K562 (cell line): ENCODE results near the gene TUBB6. TPM values are rescaled to one million over a fixed set of nuclear protein-coding genes. Genes with fewer than 3 reads are reported as not detected.

Experiments
- ARID2 ChIP-seq: fragments of 450-650 bp; IDR thresholded peaks from 2 replicates; pipeline ENCODE4 v1.6.1; 2017; ENCODE audit warnings: antibody characterized with exemption, mild to moderate bottlenecking
- EGR1 ChIP-seq: fragments of 450-650 bp; conservative IDR thresholded peaks from 2 replicates; pipeline ENCODE4 v1.6.1; 2017; ENCODE audit warnings: mild to moderate bottlenecking
- ELF1 ChIP-seq: fragments of 200-800 bp; sonication (Bioruptor generic); IDR thresholded peaks from 2 replicates; pipeline ENCODE4 v1.6.1; 2016; ENCODE audit warnings: missing genetic modification characterization, missing compliant biosample characterization
- ETV6 ChIP-seq, 3 experiments: fragments of 150-350 bp in 1 of 3; sonication (generic) in 1 of 3; formaldehyde crosslinking in 1 of 3; IDR thresholded peaks; 2 replicates each; pipeline versions ENCODE4 v1.6.1 to v1.8.0; 2014 to 2022; ENCODE audit warnings: borderline replicate concordance in 2 of 3, low read depth in 2 of 3, antibody characterized with exemption in 1 of 3, low read length in 1 of 3, mild to moderate bottlenecking in 1 of 3, missing genetic modification reagents in 1 of 3
- MAFF ChIP-seq: IDR thresholded peaks from 2 replicates; pipeline ENCODE4 v1.6.1; 2012; ENCODE audit warnings: low read length, improper control_type of control experiment
- MCM2 ChIP-seq: fragments of 450-650 bp; IDR thresholded peaks from 2 replicates; pipeline ENCODE4 v1.6.1; 2017; ENCODE audit warnings: low read depth, mild to moderate bottlenecking
- PHF20 ChIP-seq: fragments of 450-650 bp; IDR thresholded peaks from 2 replicates; pipeline ENCODE4 v1.6.1; 2018; ENCODE audit not compliant: partially characterized antibody
- PHF21A ChIP-seq: fragments of 450-650 bp; IDR thresholded peaks from 2 replicates; pipeline ENCODE4 v1.6.1; 2017; ENCODE audit warnings: low read depth, borderline replicate concordance
- PTRF ChIP-seq: fragments of 450-650 bp; IDR thresholded peaks from 2 replicates; pipeline ENCODE4 v1.6.1; 2016; ENCODE audit warnings: mild to moderate bottlenecking, missing genetic modification characterization, missing compliant biosample characterization
- PTTG1 ChIP-seq: fragments of 450-650 bp; IDR thresholded peaks from 2 replicates; pipeline ENCODE4 v1.6.1; 2016; ENCODE audit warnings: low read depth, mild to moderate bottlenecking, missing genetic modification characterization, missing compliant biosample characterization
- RBM39 ChIP-seq: fragments of 200-400 bp; formaldehyde crosslinking; optimal IDR thresholded peaks from 2 replicates; pipeline ENCODE3; 2018; ENCODE audit warnings: low read depth, low read length
- SETDB1 ChIP-seq: IDR thresholded peaks from one replicate; pipeline ENCODE4 v1.6.1; 2012; ENCODE audit warnings: low read length, control low read depth, inconsistent platforms
- SRSF7 ChIP-seq: fragments of 200-400 bp; formaldehyde crosslinking; optimal IDR thresholded peaks from 2 replicates; pipeline ENCODE3; 2017; ENCODE audit warnings: mild to moderate bottlenecking, low read depth, low read length
- ZBTB7A ChIP-seq: IDR thresholded peaks from 2 replicates; pipeline ENCODE4 v1.6.1; 2011; ENCODE audit warnings: low read depth, mild to moderate bottlenecking, low read length, moderate library complexity, borderline replicate concordance; ENCODE audit not compliant: control insufficient read depth
- ZNF134 ChIP-seq: fragments of 250-450 bp; sonication (Bioruptor Pico); conservative IDR thresholded peaks from 2 replicates; pipeline ENCODE4 v1.4.0; 2020
- ZNF146 ChIP-seq: IDR thresholded peaks from one replicate; pipeline ENCODE4 v1.6.1; 2018; ENCODE audit warnings: missing compliant biosample characterization; ENCODE audit not compliant: unreplicated experiment
- ZNF408 ChIP-seq: fragments of 250-450 bp; sonication (Bioruptor Pico); IDR thresholded peaks from 2 replicates; pipeline ENCODE4 v1.4.0; 2020; ENCODE audit warnings: low read depth, mild to moderate bottlenecking, moderate library complexity
- ZNF436 ChIP-seq: fragments of 250-450, 450-650 bp; sonication (Bioruptor Pico); formaldehyde crosslinking; IDR thresholded peaks from 2 replicates; pipeline ENCODE4 v1.7.0; 2020; ENCODE audit warnings: mild to moderate bottlenecking
- ZNF766 ChIP-seq: fragments of 200-800 bp; sonication (Bioruptor generic); conservative IDR thresholded peaks from 2 replicates; pipeline ENCODE4 v1.6.1; 2016; ENCODE audit warnings: missing genetic modification characterization, missing compliant biosample characterization
- polyA plus RNA-seq, 8 experiments: library from polyadenylated mRNA; depleted of rRNA in 4 of 8; stranded (reverse) in 5 of 8; unstranded in 3 of 8; fragments of >200 nt; fragmentation: Nextera tagmentation in 2 of 8; fragmentation: Illumina TruSeq in 1 of 8; extraction: Ambion mirVana in 2 of 8; extraction: Trizol in 1 of 8; gene quantifications; 2 replicates each; pipeline versions ENCODE4 v1.2.1 to v1.2.3, GENCODE V29; 2011 to 2014; ENCODE audit warnings: inconsistent platforms in 1 of 8, missing spikeins in 1 of 8
- total RNA-seq, 7 experiments: library from RNA; depleted of rRNA in 6 of 7; stranded (reverse); fragments of >200 nt in 6 of 7; fragmentation: Illumina TruSeq in 2 of 7; extraction: Trizol in 2 of 7; gene quantifications; 2 replicates each; pipeline versions ENCODE4 v1.2.1 to v1.2.3, GENCODE V29; 2011 to 2021; ENCODE audit warnings: low replicate concordance in 1 of 7
- TF ChIP-seq, protein P1 (sequence below): fragments of 250-450 bp; sonication (Bioruptor Pico); IDR thresholded peaks from 2 replicates; pipeline ENCODE4 v1.9.0; 2021; ENCODE audit warnings: mild to moderate bottlenecking, inconsistent platforms
- TF ChIP-seq, protein P2 (sequence below): fragments of 450-650 bp; IDR thresholded peaks from 2 replicates; pipeline ENCODE4 v1.6.1; 2017; ENCODE audit warnings: antibody characterized with exemption, mild to moderate bottlenecking

The TUBB6 gene
- total and polyA plus RNA-seq, 9 of the 15 experiments (the other 6 are each of a cell fraction or from before 2014, with no cell fraction given) = 43.9 to 404 (median 81.1) TPM

- TF ChIP-seq PHF21A (no peak), MCM2 (no peak), ARID2 (no peak), ETV6 (IDR thresholded peaks at IDR 0.05; ENCODE audit: borderline replicate concordance in 1 of 2, low read depth in 2 of 2, low read length in 1 of 2) (no peak), ETV6 (CRISPR knock-in tag; IDR thresholded peaks at IDR 0.05; ENCODE audit: borderline replicate concordance) (no peak), EGR1 (0 out of 2 replicates have a peak, but pooled peaks have one; percentile 23), ZNF408 (CRISPR knock-in tag) (no peak), RBM39 (no peak), MAFF (no peak), PHF20 (peak; percentile 26), ELF1 (peak; percentile 59; the same call in 1 of the 2 replicates), SETDB1 (no peak), PTRF (no peak), ZNF134 (CRISPR knock-in tag) (no peak), ZBTB7A (peak; percentile 86; the same call in 1 of the 2 replicates), ZNF436 (CRISPR knock-in tag) (no peak), PTTG1 (tag) (no peak), SRSF7 (no peak), ZNF766 (no peak), ZNF146 (CRISPR knock-in tag) (no peak)
- TF ChIP-seq, protein P1, sequence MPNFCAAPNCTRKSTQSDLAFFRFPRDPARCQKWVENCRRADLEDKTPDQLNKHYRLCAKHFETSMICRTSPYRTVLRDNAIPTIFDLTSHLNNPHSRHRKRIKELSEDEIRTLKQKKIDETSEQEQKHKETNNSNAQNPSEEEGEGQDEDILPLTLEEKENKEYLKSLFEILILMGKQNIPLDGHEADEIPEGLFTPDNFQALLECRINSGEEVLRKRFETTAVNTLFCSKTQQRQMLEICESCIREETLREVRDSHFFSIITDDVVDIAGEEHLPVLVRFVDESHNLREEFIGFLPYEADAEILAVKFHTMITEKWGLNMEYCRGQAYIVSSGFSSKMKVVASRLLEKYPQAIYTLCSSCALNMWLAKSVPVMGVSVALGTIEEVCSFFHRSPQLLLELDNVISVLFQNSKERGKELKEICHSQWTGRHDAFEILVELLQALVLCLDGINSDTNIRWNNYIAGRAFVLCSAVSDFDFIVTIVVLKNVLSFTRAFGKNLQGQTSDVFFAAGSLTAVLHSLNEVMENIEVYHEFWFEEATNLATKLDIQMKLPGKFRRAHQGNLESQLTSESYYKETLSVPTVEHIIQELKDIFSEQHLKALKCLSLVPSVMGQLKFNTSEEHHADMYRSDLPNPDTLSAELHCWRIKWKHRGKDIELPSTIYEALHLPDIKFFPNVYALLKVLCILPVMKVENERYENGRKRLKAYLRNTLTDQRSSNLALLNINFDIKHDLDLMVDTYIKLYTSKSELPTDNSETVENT (CRISPR knock-in tag) = no peak
- TF ChIP-seq, protein P2, sequence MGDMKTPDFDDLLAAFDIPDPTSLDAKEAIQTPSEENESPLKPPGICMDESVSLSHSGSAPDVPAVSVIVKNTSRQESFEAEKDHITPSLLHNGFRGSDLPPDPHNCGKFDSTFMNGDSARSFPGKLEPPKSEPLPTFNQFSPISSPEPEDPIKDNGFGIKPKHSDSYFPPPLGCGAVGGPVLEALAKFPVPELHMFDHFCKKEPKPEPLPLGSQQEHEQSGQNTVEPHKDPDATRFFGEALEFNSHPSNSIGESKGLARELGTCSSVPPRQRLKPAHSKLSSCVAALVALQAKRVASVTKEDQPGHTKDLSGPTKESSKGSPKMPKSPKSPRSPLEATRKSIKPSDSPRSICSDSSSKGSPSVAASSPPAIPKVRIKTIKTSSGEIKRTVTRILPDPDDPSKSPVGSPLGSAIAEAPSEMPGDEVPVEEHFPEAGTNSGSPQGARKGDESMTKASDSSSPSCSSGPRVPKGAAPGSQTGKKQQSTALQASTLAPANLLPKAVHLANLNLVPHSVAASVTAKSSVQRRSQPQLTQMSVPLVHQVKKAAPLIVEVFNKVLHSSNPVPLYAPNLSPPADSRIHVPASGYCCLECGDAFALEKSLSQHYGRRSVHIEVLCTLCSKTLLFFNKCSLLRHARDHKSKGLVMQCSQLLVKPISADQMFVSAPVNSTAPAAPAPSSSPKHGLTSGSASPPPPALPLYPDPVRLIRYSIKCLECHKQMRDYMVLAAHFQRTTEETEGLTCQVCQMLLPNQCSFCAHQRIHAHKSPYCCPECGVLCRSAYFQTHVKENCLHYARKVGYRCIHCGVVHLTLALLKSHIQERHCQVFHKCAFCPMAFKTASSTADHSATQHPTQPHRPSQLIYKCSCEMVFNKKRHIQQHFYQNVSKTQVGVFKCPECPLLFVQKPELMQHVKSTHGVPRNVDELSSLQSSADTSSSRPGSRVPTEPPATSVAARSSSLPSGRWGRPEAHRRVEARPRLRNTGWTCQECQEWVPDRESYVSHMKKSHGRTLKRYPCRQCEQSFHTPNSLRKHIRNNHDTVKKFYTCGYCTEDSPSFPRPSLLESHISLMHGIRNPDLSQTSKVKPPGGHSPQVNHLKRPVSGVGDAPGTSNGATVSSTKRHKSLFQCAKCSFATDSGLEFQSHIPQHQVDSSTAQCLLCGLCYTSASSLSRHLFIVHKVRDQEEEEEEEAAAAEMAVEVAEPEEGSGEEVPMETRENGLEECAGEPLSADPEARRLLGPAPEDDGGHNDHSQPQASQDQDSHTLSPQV = peak; percentile 63; the same call in 1 of the 2 replicates
Measured at GRCh38 chr18:12271376-12272235, 36.4 kb upstream of the TUBB6 start (continued).
